B cell (primary cell): ENCODE data around the gene SCNN1G. TPM values are rescaled to one million over a fixed set of nuclear protein-coding genes. Genes with fewer than 3 reads are reported as not detected.

Experiments used
- ATAC-seq: fragments of 200-7000 bp; cut with Tn5 transposase; one replicate; pipeline ENCODE4 v1.10.0; 2021; ENCODE audit warnings: low read depth, mild to moderate bottlenecking, moderate number of reproducible peaks, moderate library complexity
- CTCF ChIA-PET: fragments of 350-600 bp; sonication (Branson Sonifier 250); formaldehyde crosslinking; loops from one replicate; lab custom pipeline; 2021; ENCODE audit warnings: antibody characterized with exemption, inconsistent platforms; lab: Charles Lee
- POLR2A ChIA-PET: fragments of 350-600 bp; sonication (Branson Sonifier 250); formaldehyde crosslinking; loops from one replicate; lab custom pipeline; 2021; ENCODE audit warnings: antibody characterized with exemption; lab: Charles Lee
- DNase-seq: peaks from one replicate; pipeline ENCODE4 v3.0.0; 2013
- H2AFZ ChIP-seq: 2 replicates; pipeline ENCODE4 v1.6.1; 2012; ENCODE audit warnings: mild to moderate bottlenecking, low read depth, low read length; ENCODE audit not compliant: insufficient read depth, poor library complexity, severe bottlenecking
- H3K27ac ChIP-seq, 2 donors: 1 replicate in 1 of 2; 2 replicates in 1 of 2; pipeline ENCODE4 v1.5.1; 2012 to 2013; ENCODE audit warnings: low read length in 2 of 2, mild to moderate bottlenecking in 2 of 2, moderate library complexity in 1 of 2
- H3K27me3 ChIP-seq, 4 experiments: fragments of 200-600 bp in 1 of 4; sonication (generic) in 1 of 4; replicated peaks in 1 of 4; 1 replicate in 2 of 4; 2 replicates in 2 of 4; pipeline versions ENCODE4 v1.6.1 to v1.7.0; 2013 to 2016; ENCODE audit warnings: low read length in 3 of 4, mild to moderate bottlenecking in 2 of 4, mixed read lengths in 1 of 4, moderate library complexity in 1 of 4; ENCODE audit not compliant: insufficient read depth in 4 of 4, control insufficient read depth in 3 of 4; ENCODE audit errors: control extremely low read depth in 1 of 4
- H3K36me3 ChIP-seq, 2 experiments: replicated peaks in 1 of 2; 1 replicate in 1 of 2; 2 replicates in 1 of 2; pipeline versions ENCODE4 v1.6.1 to v1.7.1; 2013; ENCODE audit warnings: low read length in 1 of 2; ENCODE audit not compliant: insufficient read depth in 2 of 2, control insufficient read depth in 1 of 2; ENCODE audit errors: control extremely low read depth in 1 of 2, extremely low read depth in 1 of 2
- H3K4me1 ChIP-seq, 2 donors: fragments of 200-600 bp in 1 of 2; sonication (generic) in 1 of 2; 1 replicate in 1 of 2; 2 replicates in 1 of 2; pipeline versions ENCODE4 v1.5.1 to v1.6.1; 2013 to 2017; ENCODE audit warnings: low read length in 2 of 2; ENCODE audit not compliant: control insufficient read depth in 2 of 2, insufficient read depth in 2 of 2
- H3K4me2 ChIP-seq: replicated peaks from 2 replicates; pipeline ENCODE3; 2012; ENCODE audit warnings: mild to moderate bottlenecking, low read depth, low read length; ENCODE audit not compliant: poor library complexity, severe bottlenecking
- H3K4me3 ChIP-seq, 5 experiments: fragments of 200-600 bp in 1 of 5; sonication (generic) in 1 of 5; 1 replicate in 3 of 5; 2 replicates in 2 of 5; pipeline versions ENCODE4 v1.5.1 to v1.7.0; 2011 to 2016; ENCODE audit warnings: low read length in 4 of 5, mild to moderate bottlenecking in 4 of 5, low read depth in 2 of 5, control low read depth in 1 of 5, moderate library complexity in 1 of 5; ENCODE audit not compliant: insufficient read depth in 1 of 5; ENCODE audit errors: control extremely low read depth in 1 of 5, extremely low read depth in 1 of 5
- H3K79me2 ChIP-seq: fragments of 200-600 bp; sonication (generic); one replicate; pipeline ENCODE4 v1.6.0; 2016; ENCODE audit warnings: low read length; ENCODE audit not compliant: control insufficient read depth, insufficient read depth
- H3K9ac ChIP-seq: fragments of 200-600 bp; sonication (generic); 2 replicates; pipeline ENCODE4 v1.6.1; 2017; ENCODE audit warnings: mild to moderate bottlenecking, low read length, moderate library complexity
- H3K9me3 ChIP-seq, 3 donors: one replicate each; pipeline versions ENCODE4 v1.6.1 to v1.7.1; 2013; ENCODE audit warnings: low read length in 2 of 3; ENCODE audit not compliant: control insufficient read depth in 2 of 3, insufficient read depth in 1 of 3; ENCODE audit errors: control extremely low read depth in 1 of 3
- H4K20me1 ChIP-seq: 2 replicates; pipeline ENCODE4 v1.6.0; 2012; ENCODE audit warnings: mild to moderate bottlenecking, low read length; ENCODE audit not compliant: insufficient read depth, control insufficient read depth, poor library complexity, severe bottlenecking
- H3K27ac Mint-ChIP-seq: one replicate; pipeline ENCODE4 v1.8.0; 2021; ENCODE audit warnings: mixed read lengths
- H3K27me3 Mint-ChIP-seq: one replicate; pipeline ENCODE4 v1.8.0; 2021; ENCODE audit warnings: mixed read lengths
- H3K4me1 Mint-ChIP-seq: one replicate; pipeline ENCODE4 v1.8.0; 2021; ENCODE audit warnings: mixed read lengths
- H3K4me3 Mint-ChIP-seq: one replicate; pipeline ENCODE4 v1.8.0; 2021; ENCODE audit warnings: mixed read lengths
- H3K9me3 Mint-ChIP-seq: one replicate; pipeline ENCODE4 v1.8.0; 2022; ENCODE audit warnings: mixed read lengths; ENCODE audit not compliant: insufficient read depth
- EZH2 ChIP-seq: IDR thresholded peaks from 2 replicates; pipeline ENCODE4 v1.6.1; 2012; ENCODE audit warnings: borderline replicate concordance, low read depth, mild to moderate bottlenecking, moderate library complexity, low read length; ENCODE audit not compliant: insufficient read depth, poor library complexity, severe bottlenecking
- WGBS: methylation state at CpG from one replicate; pipeline ENCODE4 v1.1.5; 2013; ENCODE audit warnings: missing lambda C conversion rate; ENCODE audit not compliant: insufficient coverage; 5-methylcytosine and 5-hydroxymethylcytosine counted together
- intact Hi-C: fragments of 100-400 bp; cut with micrococcal nuclease; formaldehyde crosslinking; loops from one replicate; pipeline ENCODE4 v1.10.0; 2022
- polyA plus RNA-seq: library from polyadenylated mRNA; depleted of rRNA; stranded (reverse); fragments of >200 nt; gene quantifications from 2 replicates; pipeline ENCODE4 v1.2.3, GENCODE V29; 2012
- total RNA-seq, 2 donors: library from RNA; stranded (reverse); fragments of 120-200 nt in 1 of 2; gene quantifications; 1 replicate in 1 of 2; 2 replicates in 1 of 2; pipeline versions ENCODE4 v1.2.3 to v1.2.4, GENCODE V29; 2013 to 2022
- TF ChIP-seq, protein P1 (sequence below): fragments of 200-600 bp; IDR thresholded peaks from one replicate; pipeline ENCODE4 v1.8.0; 2022; ENCODE audit warnings: antibody characterized with exemption, mild to moderate bottlenecking

The SCNN1G gene
- total and polyA plus RNA-seq, 2 donors (not counting 1 experiment from before 2014, with no cell fraction given) = not detected

- no peak overlapping the region for H3K9ac ChIP-seq
- no peak overlapping the region for H2AFZ ChIP-seq
- intact Hi-C loops = no loop called here
- Mint-ChIP-seq H3K9me3 (no peaks in the 10 kb centered on the region), H3K4me3 (no peak overlapping the region), H3K27me3 (peaks cover 63% of the 10 kb centered on the region), H3K4me1 (no peaks in the 10 kb centered on the region), H3K27ac (no peak overlapping the region)
- H3K4me3 ChIP-seq = no peak overlapping the region
- no peaks in the 10 kb centered on the region for H3K36me3 ChIP-seq
- H3K27me3 ChIP-seq = peaks cover 0 to 16% (median 7%) of the 10 kb centered on the region in 4 experiments
- WGBS = 100% methylated on average over 1 of the region's 4 CpGs
- TF ChIP-seq, protein P1, sequence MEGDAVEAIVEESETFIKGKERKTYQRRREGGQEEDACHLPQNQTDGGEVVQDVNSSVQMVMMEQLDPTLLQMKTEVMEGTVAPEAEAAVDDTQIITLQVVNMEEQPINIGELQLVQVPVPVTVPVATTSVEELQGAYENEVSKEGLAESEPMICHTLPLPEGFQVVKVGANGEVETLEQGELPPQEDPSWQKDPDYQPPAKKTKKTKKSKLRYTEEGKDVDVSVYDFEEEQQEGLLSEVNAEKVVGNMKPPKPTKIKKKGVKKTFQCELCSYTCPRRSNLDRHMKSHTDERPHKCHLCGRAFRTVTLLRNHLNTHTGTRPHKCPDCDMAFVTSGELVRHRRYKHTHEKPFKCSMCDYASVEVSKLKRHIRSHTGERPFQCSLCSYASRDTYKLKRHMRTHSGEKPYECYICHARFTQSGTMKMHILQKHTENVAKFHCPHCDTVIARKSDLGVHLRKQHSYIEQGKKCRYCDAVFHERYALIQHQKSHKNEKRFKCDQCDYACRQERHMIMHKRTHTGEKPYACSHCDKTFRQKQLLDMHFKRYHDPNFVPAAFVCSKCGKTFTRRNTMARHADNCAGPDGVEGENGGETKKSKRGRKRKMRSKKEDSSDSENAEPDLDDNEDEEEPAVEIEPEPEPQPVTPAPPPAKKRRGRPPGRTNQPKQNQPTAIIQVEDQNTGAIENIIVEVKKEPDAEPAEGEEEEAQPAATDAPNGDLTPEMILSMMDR = no peak
- no peak for TF ChIP-seq EZH2
- H3K9me3 ChIP-seq = no peaks in the 10 kb centered on the region
- POLR2A ChIA-PET = no interaction called here
- CTCF ChIA-PET = no interaction called here
- no peak overlapping the region for H3K27ac ChIP-seq
- no peak for DNase-seq
- H3K79me2 ChIP-seq = no peaks in the 10 kb centered on the region
- H4K20me1 ChIP-seq = no peaks in the 10 kb centered on the region
- no peaks in the 10 kb centered on the region for H3K4me1 ChIP-seq
- H3K4me2 ChIP-seq = no peak overlapping the region
- no peak for ATAC-seq
Measured at GRCh38 chr16:23164736-23165135, 17.8 kb upstream of the SCNN1G start.

GRCh38 chr16:23172583-23172982, 10.0 kb upstream of the SCNN1G start:
- no peaks in the 10 kb centered on the region for H3K36me3 ChIP-seq
- intact Hi-C loops = no loop called here
- no peak overlapping the region for H3K9ac ChIP-seq
- no peak overlapping the region for H3K27ac ChIP-seq
- H3K9me3 Mint-ChIP-seq = no peaks in the 10 kb centered on the region
- ATAC-seq (no peak), DNase-seq (no peak)
- no peak overlapping the region for H3K4me2 ChIP-seq
- H2AFZ ChIP-seq = no peak overlapping the region
- ChIA-PET POLR2A (no interaction called here), CTCF (no interaction called here)
- no peak overlapping the region for H3K27ac Mint-ChIP-seq
- peaks cover 0 to 3% (median 0%) of the 10 kb centered on the region in 3 donors for H3K9me3 ChIP-seq
- H3K4me1 Mint-ChIP-seq = no peaks in the 10 kb centered on the region
- no CpG with 5 or more reads among the region's 7 CpGs for WGBS
- H3K27me3 Mint-ChIP-seq = peaks cover 63% of the 10 kb centered on the region
- H4K20me1 ChIP-seq = no peaks in the 10 kb centered on the region
- H3K27me3 ChIP-seq = peaks cover 0 to 22% (median 15%) of the 10 kb centered on the region in 4 experiments
- H3K4me1 ChIP-seq = no peaks in the 10 kb centered on the region
- no peaks in the 10 kb centered on the region for H3K79me2 ChIP-seq
- no peak overlapping the region for H3K4me3 ChIP-seq
- H3K4me3 Mint-ChIP-seq = no peak overlapping the region
- no peak for TF ChIP-seq EZH2
- TF ChIP-seq, protein P1 = no peak
